Neural cell (in vitro differentiated cells): ENCODE results near the gene MBNL3. TPM values are rescaled to one million over a fixed set of nuclear protein-coding genes. Genes with fewer than 3 reads are reported as not detected.

Experiments
- H2AFZ ChIP-seq: fragments of 200-600, 300-800 bp; sonication (generic), shearing (Covaris generic); 2 replicates; pipeline ENCODE4 v1.6.0; 2014; ENCODE audit warnings: low read depth, mild to moderate bottlenecking, antibody characterized with exemption, low read length, moderate library complexity
- H3F3A ChIP-seq: fragments of 200-600 bp; shearing (Covaris generic); 2 replicates; pipeline ENCODE4 v1.6.1; 2016; ENCODE audit warnings: mild to moderate bottlenecking, moderate library complexity, mixed read lengths, antibody characterized with exemption, low read length; ENCODE audit not compliant: insufficient read depth, poor library complexity, severe bottlenecking
- H3K27ac ChIP-seq: fragments of 200-600, 300-800 bp; sonication (generic), shearing (Covaris generic); 2 replicates; pipeline ENCODE4 v1.5.1; 2014; ENCODE audit warnings: mild to moderate bottlenecking, low read length, moderate library complexity
- H3K27me3 ChIP-seq: fragments of 300-800, 200-600 bp; sonication (generic), shearing (Covaris generic); 2 replicates; pipeline ENCODE4 v1.6.0; 2014; ENCODE audit warnings: mild to moderate bottlenecking, low read depth, low read length, moderate library complexity; ENCODE audit not compliant: insufficient read depth
- H3K36me3 ChIP-seq: fragments of 300-800, 200-600 bp; sonication (generic), shearing (Covaris generic); 2 replicates; pipeline ENCODE4 v1.5.1; 2014; ENCODE audit warnings: mild to moderate bottlenecking, antibody characterized with exemption, low read length, moderate library complexity; ENCODE audit not compliant: insufficient read depth
- H3K4me2 ChIP-seq: fragments of 300-800, 200-600 bp; sonication (generic), shearing (Covaris generic); 2 replicates; pipeline ENCODE4 v1.6.0; 2014; ENCODE audit warnings: mild to moderate bottlenecking, low read length
- H3K4me3 ChIP-seq: fragments of 300-800, 200-600 bp; sonication (generic), shearing (Covaris generic); 2 replicates; pipeline ENCODE4 v1.5.1; 2014; ENCODE audit warnings: mild to moderate bottlenecking, low read length, moderate library complexity
- H3K79me2 ChIP-seq: fragments of 200-600 bp; shearing (Covaris generic); replicated peaks from 2 replicates; pipeline ENCODE4 v1.6.0; 2014; ENCODE audit warnings: mild to moderate bottlenecking, low read length, moderate library complexity; ENCODE audit not compliant: insufficient read depth
- H3K9ac ChIP-seq: fragments of 300-800, 200-600 bp; sonication (generic), shearing (Covaris generic); 2 replicates; pipeline ENCODE4 v1.6.1; 2016; ENCODE audit warnings: mild to moderate bottlenecking, low read length, mixed read lengths
- H3K9me2 ChIP-seq: fragments of 200-600 bp; shearing (Covaris generic); 2 replicates; pipeline ENCODE4 v1.6.1; 2016; ENCODE audit warnings: mild to moderate bottlenecking, low read length, mixed read lengths; ENCODE audit not compliant: insufficient read depth
- H3K9me3 ChIP-seq: fragments of 200-600, 300-800 bp; sonication (generic), shearing (Covaris generic); 2 replicates; pipeline ENCODE4 v1.6.1; 2016; ENCODE audit warnings: mild to moderate bottlenecking, mixed run types, low read length, moderate library complexity, mixed read lengths
- H4K20me1 ChIP-seq: fragments of 200-600 bp; shearing (Covaris generic); 2 replicates; pipeline ENCODE4 v1.6.1; 2016; ENCODE audit warnings: mild to moderate bottlenecking, mixed run types; ENCODE audit not compliant: insufficient read depth
- EP300 ChIP-seq: fragments of 450-650 bp; conservative IDR thresholded peaks from 2 replicates; pipeline ENCODE4 v1.6.1; 2014; ENCODE audit warnings: antibody characterized with exemption, mild to moderate bottlenecking, moderate library complexity; ENCODE audit not compliant: poor library complexity, severe bottlenecking
- EZH2 ChIP-seq: fragments of 200-600, 300-800 bp; shearing (Covaris generic), sonication (generic); IDR thresholded peaks from 2 replicates; pipeline ENCODE4 v1.6.1; 2014; ENCODE audit warnings: antibody characterized with exemption, low read length, borderline replicate concordance, mild to moderate bottlenecking; ENCODE audit not compliant: insufficient read depth, poor library complexity, severe bottlenecking
- MXI1 ChIP-seq: fragments of 450-650 bp; conservative IDR thresholded peaks from 2 replicates; pipeline ENCODE4 v1.6.1; 2014; ENCODE audit warnings: antibody characterized with exemption, mild to moderate bottlenecking; ENCODE audit not compliant: poor library complexity, severe bottlenecking
- POLR2AphosphoS5 ChIP-seq: IDR thresholded peaks from 2 replicates; pipeline ENCODE4 v1.6.1; 2012
- RAD21 ChIP-seq: fragments of 450-650 bp; conservative IDR thresholded peaks from 2 replicates; pipeline ENCODE4 v1.6.1; 2014; ENCODE audit warnings: antibody characterized with exemption, mild to moderate bottlenecking, moderate library complexity
- SMC3 ChIP-seq: fragments of 450-650 bp; conservative IDR thresholded peaks from 2 replicates; pipeline ENCODE4 v1.6.1; 2014; ENCODE audit warnings: antibody characterized with exemption, mild to moderate bottlenecking, moderate library complexity; ENCODE audit not compliant: poor library complexity
- TAF1 ChIP-seq: IDR thresholded peaks from 2 replicates; pipeline ENCODE4 v1.6.1; 2012; ENCODE audit warnings: low read depth
- polyA plus RNA-seq: library from polyadenylated mRNA; depleted of rRNA; stranded (reverse); fragments of >200 nt; gene quantifications from 2 replicates; pipeline ENCODE4 v1.2.3, GENCODE V29; 2014
- TF ChIP-seq, protein P1 (sequence below): IDR thresholded peaks from 2 replicates; pipeline ENCODE4 v1.6.1; 2012; ENCODE audit warnings: borderline replicate concordance
- TF ChIP-seq, protein P2 (sequence below): fragments of 450-650 bp; IDR thresholded peaks from 2 replicates; pipeline ENCODE4 v1.5.1; 2014; ENCODE audit warnings: antibody characterized with exemption, mild to moderate bottlenecking, moderate library complexity; ENCODE audit not compliant: poor library complexity, severe bottlenecking

The MBNL3 gene
- polyA plus RNA-seq, 1 donor from 2014 or later = 0.09 TPM

DNA sequence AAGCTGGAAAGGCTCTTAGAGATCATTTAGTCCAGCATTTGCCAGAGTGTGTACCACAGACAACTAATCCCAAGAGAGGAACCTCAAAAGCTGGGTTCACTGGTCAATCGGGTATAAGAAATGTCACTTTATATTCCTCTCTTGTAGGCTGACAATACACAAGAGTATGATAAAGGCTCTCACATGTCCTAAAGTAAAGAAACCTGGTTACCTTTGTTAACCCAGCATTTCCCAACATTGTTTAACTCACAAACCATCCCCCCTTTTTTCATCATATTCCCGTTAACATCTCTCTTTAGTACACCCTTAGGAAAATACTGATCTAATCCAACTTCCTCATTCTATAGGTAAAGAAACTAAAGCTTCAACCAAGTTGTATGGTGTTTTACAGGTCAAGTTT, 74.4 kb downstream of the MBNL3 start:
- Histone ChIP-seq H2AFZ (no peak overlapping the region), H3K79me2 (no peaks in the 10 kb centered on the region), H4K20me1 (no peaks in the 10 kb centered on the region), H3K4me3 (no peak overlapping the region), H3K9me3 (no peaks in the 10 kb centered on the region), H3K36me3 (no peaks in the 10 kb centered on the region), H3K9ac (no peak overlapping the region), H3K27ac (no peak overlapping the region), H3K4me2 (no peak overlapping the region), H3K27me3 (no peaks in the 10 kb centered on the region), H3F3A (no peaks in the 10 kb centered on the region), H3K9me2 (no peaks in the 10 kb centered on the region)
- TF ChIP-seq, protein P1, sequence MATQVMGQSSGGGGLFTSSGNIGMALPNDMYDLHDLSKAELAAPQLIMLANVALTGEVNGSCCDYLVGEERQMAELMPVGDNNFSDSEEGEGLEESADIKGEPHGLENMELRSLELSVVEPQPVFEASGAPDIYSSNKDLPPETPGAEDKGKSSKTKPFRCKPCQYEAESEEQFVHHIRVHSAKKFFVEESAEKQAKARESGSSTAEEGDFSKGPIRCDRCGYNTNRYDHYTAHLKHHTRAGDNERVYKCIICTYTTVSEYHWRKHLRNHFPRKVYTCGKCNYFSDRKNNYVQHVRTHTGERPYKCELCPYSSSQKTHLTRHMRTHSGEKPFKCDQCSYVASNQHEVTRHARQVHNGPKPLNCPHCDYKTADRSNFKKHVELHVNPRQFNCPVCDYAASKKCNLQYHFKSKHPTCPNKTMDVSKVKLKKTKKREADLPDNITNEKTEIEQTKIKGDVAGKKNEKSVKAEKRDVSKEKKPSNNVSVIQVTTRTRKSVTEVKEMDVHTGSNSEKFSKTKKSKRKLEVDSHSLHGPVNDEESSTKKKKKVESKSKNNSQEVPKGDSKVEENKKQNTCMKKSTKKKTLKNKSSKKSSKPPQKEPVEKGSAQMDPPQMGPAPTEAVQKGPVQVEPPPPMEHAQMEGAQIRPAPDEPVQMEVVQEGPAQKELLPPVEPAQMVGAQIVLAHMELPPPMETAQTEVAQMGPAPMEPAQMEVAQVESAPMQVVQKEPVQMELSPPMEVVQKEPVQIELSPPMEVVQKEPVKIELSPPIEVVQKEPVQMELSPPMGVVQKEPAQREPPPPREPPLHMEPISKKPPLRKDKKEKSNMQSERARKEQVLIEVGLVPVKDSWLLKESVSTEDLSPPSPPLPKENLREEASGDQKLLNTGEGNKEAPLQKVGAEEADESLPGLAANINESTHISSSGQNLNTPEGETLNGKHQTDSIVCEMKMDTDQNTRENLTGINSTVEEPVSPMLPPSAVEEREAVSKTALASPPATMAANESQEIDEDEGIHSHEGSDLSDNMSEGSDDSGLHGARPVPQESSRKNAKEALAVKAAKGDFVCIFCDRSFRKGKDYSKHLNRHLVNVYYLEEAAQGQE = no peak
- TF ChIP-seq EZH2 (no peak), TAF1 (no peak), MXI1 (no peak), POLR2AphosphoS5 (no peak), EP300 (no peak), SMC3 (no peak), RAD21 (no peak)
- TF ChIP-seq, protein P2, sequence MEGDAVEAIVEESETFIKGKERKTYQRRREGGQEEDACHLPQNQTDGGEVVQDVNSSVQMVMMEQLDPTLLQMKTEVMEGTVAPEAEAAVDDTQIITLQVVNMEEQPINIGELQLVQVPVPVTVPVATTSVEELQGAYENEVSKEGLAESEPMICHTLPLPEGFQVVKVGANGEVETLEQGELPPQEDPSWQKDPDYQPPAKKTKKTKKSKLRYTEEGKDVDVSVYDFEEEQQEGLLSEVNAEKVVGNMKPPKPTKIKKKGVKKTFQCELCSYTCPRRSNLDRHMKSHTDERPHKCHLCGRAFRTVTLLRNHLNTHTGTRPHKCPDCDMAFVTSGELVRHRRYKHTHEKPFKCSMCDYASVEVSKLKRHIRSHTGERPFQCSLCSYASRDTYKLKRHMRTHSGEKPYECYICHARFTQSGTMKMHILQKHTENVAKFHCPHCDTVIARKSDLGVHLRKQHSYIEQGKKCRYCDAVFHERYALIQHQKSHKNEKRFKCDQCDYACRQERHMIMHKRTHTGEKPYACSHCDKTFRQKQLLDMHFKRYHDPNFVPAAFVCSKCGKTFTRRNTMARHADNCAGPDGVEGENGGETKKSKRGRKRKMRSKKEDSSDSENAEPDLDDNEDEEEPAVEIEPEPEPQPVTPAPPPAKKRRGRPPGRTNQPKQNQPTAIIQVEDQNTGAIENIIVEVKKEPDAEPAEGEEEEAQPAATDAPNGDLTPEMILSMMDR = no peak

DNA sequence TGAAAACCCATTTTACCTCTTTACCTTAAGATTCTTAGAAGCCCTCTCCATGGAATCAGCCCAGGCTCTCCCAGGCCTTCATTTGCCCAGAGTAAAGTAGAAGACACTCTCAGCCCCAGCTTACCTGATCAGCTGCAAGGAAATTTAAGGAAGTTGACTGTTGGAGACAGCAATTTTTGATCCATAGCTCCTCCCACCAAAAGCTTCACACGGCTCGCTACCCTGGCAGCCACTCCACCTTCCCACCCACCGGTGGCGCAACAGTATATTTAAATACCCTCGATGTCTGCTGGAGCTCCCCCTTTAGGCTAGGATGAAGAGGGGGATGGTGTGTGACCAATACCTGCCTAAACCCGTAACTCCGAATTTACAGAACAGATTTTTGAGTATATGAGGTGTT, 75.4 kb downstream of the MBNL3 start:
- no peaks in the 10 kb centered on the region for H3K9me3 ChIP-seq
- no peaks in the 10 kb centered on the region for H3K27me3 ChIP-seq
- no peak overlapping the region for H3K4me2 ChIP-seq
- H3K9me2 ChIP-seq = no peaks in the 10 kb centered on the region
- no peak overlapping the region for H2AFZ ChIP-seq
- no peaks in the 10 kb centered on the region for H4K20me1 ChIP-seq
- H3K36me3 ChIP-seq = no peaks in the 10 kb centered on the region
- no peak overlapping the region for H3K9ac ChIP-seq
- H3K27ac ChIP-seq = no peak overlapping the region
- TF ChIP-seq POLR2AphosphoS5 = no peak
- TF ChIP-seq, protein P1 = no peak
- no peak for TF ChIP-seq RAD21
- TF ChIP-seq EZH2 = no peak
- TF ChIP-seq, protein P2 = no peak
- no peak for TF ChIP-seq SMC3
- TF ChIP-seq MXI1 = no peak
- TF ChIP-seq EP300 = no peak
- no peak for TF ChIP-seq TAF1
- H3K79me2 ChIP-seq = no peaks in the 10 kb centered on the region
- H3K4me3 ChIP-seq = no peak overlapping the region
- no peaks in the 10 kb centered on the region for H3F3A ChIP-seq
